Dendritic cell treated with granulocyte-macrophage colony-stimulating factor and Interleukin-4, amounts not matched to agents 40 ng/mL and 50 ng/mL, for 4 days (primary cell): Measurements from ENCODE around the gene HDAC4.

Experiments
- H3K27ac Mint-ChIP-seq: one replicate; pipeline ENCODE4 v1.8.0; 2022; ENCODE audit warnings: mild to moderate bottlenecking, mixed read lengths
- H3K27me3 Mint-ChIP-seq: one replicate; pipeline ENCODE4 v1.8.0; 2022; ENCODE audit warnings: mild to moderate bottlenecking, mixed read lengths
- H3K36me3 Mint-ChIP-seq: one replicate; pipeline ENCODE4 v1.8.0; 2022; ENCODE audit warnings: low read depth, mixed read lengths
- H3K4me1 Mint-ChIP-seq: one replicate; pipeline ENCODE4 v1.8.0; 2022; ENCODE audit warnings: low read depth, mixed read lengths
- H3K4me3 Mint-ChIP-seq: one replicate; pipeline ENCODE4 v1.8.0; 2022; ENCODE audit warnings: mild to moderate bottlenecking, moderate library complexity, mixed read lengths
- H3K9me3 Mint-ChIP-seq: one replicate; pipeline ENCODE4 v1.8.0; 2022; ENCODE audit warnings: mixed read lengths
- intact Hi-C: fragments of 100-400 bp; cut with micrococcal nuclease; formaldehyde crosslinking; loops from one replicate; pipeline ENCODE4 v1.15.0; 2022

The HDAC4 gene

GRCh38 chr2:239052798-239053665 lies 347.8 kb downstream of the HDAC4 start:
- Mint-ChIP-seq H3K36me3 (peaks cover 24% of the 10 kb centered on the region), H3K4me3 (no peak overlapping the region), H3K4me1 (no peaks in the 10 kb centered on the region), H3K27me3 (no peaks in the 10 kb centered on the region), H3K9me3 (no peaks in the 10 kb centered on the region), H3K27ac (no peak overlapping the region)
- intact Hi-C loops, result no loop called here

GRCh38 chr2:239051891-239052445 lies 348.9 kb downstream of the HDAC4 start:
- no peaks in the 10 kb centered on the region for H3K27me3 Mint-ChIP-seq
- H3K4me3 Mint-ChIP-seq, result no peak overlapping the region
- H3K36me3 Mint-ChIP-seq, result peaks cover 27% of the 10 kb centered on the region
- H3K4me1 Mint-ChIP-seq, result no peaks in the 10 kb centered on the region
- intact Hi-C loops, result no loop called here
- no peaks in the 10 kb centered on the region for H3K9me3 Mint-ChIP-seq
- H3K27ac Mint-ChIP-seq, result no peak overlapping the region

GRCh38 chr2:239050252-239050649 lies 350.6 kb downstream of the HDAC4 start:
- no peaks in the 10 kb centered on the region for H3K27me3 Mint-ChIP-seq
- intact Hi-C loops, result no loop called here
- no peaks in the 10 kb centered on the region for H3K4me1 Mint-ChIP-seq
- H3K27ac Mint-ChIP-seq, result no peak overlapping the region
- peaks cover 27% of the 10 kb centered on the region for H3K36me3 Mint-ChIP-seq
- H3K9me3 Mint-ChIP-seq, result no peaks in the 10 kb centered on the region
- H3K4me3 Mint-ChIP-seq, result no peak overlapping the region

GRCh38 chr2:239049421-239050251 lies 351.2 kb downstream of the HDAC4 start:
- no peaks in the 10 kb centered on the region for H3K27me3 Mint-ChIP-seq
- intact Hi-C loops, result no loop called here
- H3K27ac Mint-ChIP-seq, result no peak overlapping the region
- H3K4me1 Mint-ChIP-seq, result no peaks in the 10 kb centered on the region
- H3K9me3 Mint-ChIP-seq, result no peaks in the 10 kb centered on the region
- no peak overlapping the region for H3K4me3 Mint-ChIP-seq
- peaks cover 27% of the 10 kb centered on the region for H3K36me3 Mint-ChIP-seq

- Mint-ChIP-seq H3K4me1 (no peaks in the 10 kb centered on the region), H3K36me3 (peaks cover 27% of the 10 kb centered on the region), H3K27ac (no peak overlapping the region), H3K27me3 (no peaks in the 10 kb centered on the region), H3K9me3 (no peaks in the 10 kb centered on the region), H3K4me3 (no peak overlapping the region)
- intact Hi-C loops, result no loop called here
These were observed 352.1 kb downstream of the HDAC4 start for GRCh38 chr2:239048736-239049135.

GRCh38 chr2:239047861-239048260 lies 353.0 kb downstream of the HDAC4 start:
- H3K9me3 Mint-ChIP-seq, result no peaks in the 10 kb centered on the region
- no peaks in the 10 kb centered on the region for H3K27me3 Mint-ChIP-seq
- H3K27ac Mint-ChIP-seq, result no peak overlapping the region
- H3K4me1 Mint-ChIP-seq, result no peaks in the 10 kb centered on the region
- H3K4me3 Mint-ChIP-seq, result no peak overlapping the region
- H3K36me3 Mint-ChIP-seq, result peaks cover 27% of the 10 kb centered on the region
- intact Hi-C loops, result no loop called here

- Mint-ChIP-seq H3K27me3 (no peaks in the 10 kb centered on the region), H3K4me1 (no peaks in the 10 kb centered on the region), H3K4me3 (no peak overlapping the region), H3K27ac (no peak overlapping the region), H3K36me3 (peaks cover 27% of the 10 kb centered on the region), H3K9me3 (no peaks in the 10 kb centered on the region)
- intact Hi-C loops, result no loop called here
These were observed 353.4 kb downstream of the HDAC4 start for GRCh38 chr2:239047420-239047819.

- Mint-ChIP-seq H3K36me3 (peaks cover 27% of the 10 kb centered on the region), H3K4me1 (no peaks in the 10 kb centered on the region), H3K27me3 (no peaks in the 10 kb centered on the region), H3K27ac (no peak overlapping the region), H3K9me3 (no peaks in the 10 kb centered on the region), H3K4me3 (no peak overlapping the region)
- intact Hi-C loops, result no loop called here
These were observed 354.0 kb downstream of the HDAC4 start for GRCh38 chr2:239046822-239047221.

GRCh38 chr2:239044336-239044735 lies 356.5 kb downstream of the HDAC4 start:
- H3K36me3 Mint-ChIP-seq, result peaks cover 8% of the 10 kb centered on the region
- no peaks in the 10 kb centered on the region for H3K4me1 Mint-ChIP-seq
- H3K27ac Mint-ChIP-seq, result no peak overlapping the region
- H3K9me3 Mint-ChIP-seq, result no peaks in the 10 kb centered on the region
- H3K27me3 Mint-ChIP-seq, result no peaks in the 10 kb centered on the region
- intact Hi-C loops, result no loop called here
- no peak overlapping the region for H3K4me3 Mint-ChIP-seq

GRCh38 chr2:239043326-239043725 lies 357.5 kb downstream of the HDAC4 start:
- no peaks in the 10 kb centered on the region for H3K27me3 Mint-ChIP-seq
- H3K36me3 Mint-ChIP-seq, result peaks cover 6% of the 10 kb centered on the region
- H3K4me3 Mint-ChIP-seq, result no peak overlapping the region
- no peak overlapping the region for H3K27ac Mint-ChIP-seq
- intact Hi-C loops, result no loop called here
- H3K9me3 Mint-ChIP-seq, result no peaks in the 10 kb centered on the region
- H3K4me1 Mint-ChIP-seq, result no peaks in the 10 kb centered on the region

- no peak overlapping the region for H3K27ac Mint-ChIP-seq
- no peaks in the 10 kb centered on the region for H3K4me1 Mint-ChIP-seq
- intact Hi-C loops, result no loop called here
- H3K9me3 Mint-ChIP-seq, result no peaks in the 10 kb centered on the region
- no peaks in the 10 kb centered on the region for H3K27me3 Mint-ChIP-seq
- no peaks in the 10 kb centered on the region for H3K36me3 Mint-ChIP-seq
- no peak overlapping the region for H3K4me3 Mint-ChIP-seq
These were observed 358.1 kb downstream of the HDAC4 start for GRCh38 chr2:239042551-239043320.

- intact Hi-C loops, result no loop called here
- H3K36me3 Mint-ChIP-seq, result no peaks in the 10 kb centered on the region
- H3K27ac Mint-ChIP-seq, result no peak overlapping the region
- no peaks in the 10 kb centered on the region for H3K27me3 Mint-ChIP-seq
- H3K9me3 Mint-ChIP-seq, result no peaks in the 10 kb centered on the region
- no peaks in the 10 kb centered on the region for H3K4me1 Mint-ChIP-seq
- no peak overlapping the region for H3K4me3 Mint-ChIP-seq
These were observed 358.8 kb downstream of the HDAC4 start for GRCh38 chr2:239042046-239042445.

- intact Hi-C loops, result no loop called here
- no peaks in the 10 kb centered on the region for H3K36me3 Mint-ChIP-seq
- no peak overlapping the region for H3K27ac Mint-ChIP-seq
- H3K9me3 Mint-ChIP-seq, result no peaks in the 10 kb centered on the region
- no peaks in the 10 kb centered on the region for H3K27me3 Mint-ChIP-seq
- H3K4me1 Mint-ChIP-seq, result no peaks in the 10 kb centered on the region
- no peak overlapping the region for H3K4me3 Mint-ChIP-seq
These were observed 359.8 kb downstream of the HDAC4 start for GRCh38 chr2:239041062-239041461.
